ENCODE data around the gene ULK4. TPM values are rescaled to one million over a fixed set of nuclear protein-coding genes. Genes with fewer than 3 reads are reported as not detected.

Gene ULK4
- total and polyA plus RNA-seq, 9 of the 15 experiments (the other 6 are each of a cell fraction or from before 2014, with no cell fraction given) = 3.0 to 5.9 (median 3.5) TPM

GRCh38 chr3:41700155-41700554 lies 261.7 kb downstream of the ULK4 start (continued):
- TF ChIP-seq PRDM10 (IDR thresholded peaks at IDR 0.05; ENCODE audit: partially characterized antibody) = no peak
- peak; percentile 78; the same call in 1 of the 2 replicates for TF ChIP-seq MXI1 (IDR thresholded peaks at IDR 0.05; ENCODE audit: low read depth, low read length)
- peak; percentile 84 for TF ChIP-seq POLR2AphosphoS5 (IDR thresholded peaks at IDR 0.05; ENCODE audit: control insufficient read depth, insufficient read depth, low read depth, low read length)
- no peak for TF ChIP-seq HMBOX1 (IDR thresholded peaks at IDR 0.05)
- TF ChIP-seq TFE3 (CRISPR knock-in tag; IDR thresholded peaks at IDR 0.05) = no peak
- TF ChIP-seq NR1H2 (CRISPR knock-in tag; IDR thresholded peaks at IDR 0.05) = no peak
- no peak for TF ChIP-seq XRCC4 (IDR thresholded peaks at IDR 0.05; ENCODE audit: extremely low read depth, insufficient read depth, insufficient read length)
- TF ChIP-seq SMARCA4 (IDR thresholded peaks at IDR 0.05) = peak; percentile 93
- TF ChIP-seq ZMIZ1 (IDR thresholded peaks at IDR 0.05; ENCODE audit: low read depth in 2 of 2, low read length in 2 of 2) = peak in 1 of 2 experiments; percentile 74; a peak in 1 of 4 replicates
- no peak for TF ChIP-seq ZEB2 (IDR thresholded peaks at IDR 0.05)
- TF ChIP-seq MAFF (IDR thresholded peaks at IDR 0.05; ENCODE audit: low read length) = 0 out of 2 replicates have a peak, but pooled peaks have one; percentile 16
- TF ChIP-seq NFIC (IDR thresholded peaks at IDR 0.05) = peak; percentile 65; the same call in 1 of the 2 replicates
- TF ChIP-seq RCOR1 (IDR thresholded peaks at IDR 0.05; ENCODE audit: borderline replicate concordance in 1 of 2, low read depth in 2 of 2, low read length in 2 of 2) = peak in 1 of 2 experiments; percentile 48; a peak in 2 of 4 replicates
- TF ChIP-seq ZNF589 (CRISPR knock-in tag; IDR thresholded peaks at IDR 0.05; ENCODE audit: low read depth) = no peak
- no peak for TF ChIP-seq BRD4 (IDR thresholded peaks at IDR 0.05)
- TF ChIP-seq GTF2F1 (IDR thresholded peaks at IDR 0.05; ENCODE audit: low read depth, low read length) = no peak
- no peak for TF ChIP-seq RHOXF2B (CRISPR knock-in tag; conservative IDR thresholded peaks at IDR 0.05)
- TF ChIP-seq CBX5 (IDR thresholded peaks at IDR 0.05; ENCODE audit: borderline replicate concordance, low read depth) = no peak
- TF ChIP-seq JUNB (CRISPR knock-in tag; conservative IDR thresholded peaks at IDR 0.05) = no peak
- TF ChIP-seq ZNF707 (CRISPR knock-in tag; conservative IDR thresholded peaks at IDR 0.05) = no peak
- no peak for TF ChIP-seq ILF3 (IDR thresholded peaks at IDR 0.05; ENCODE audit: borderline replicate concordance)

All from K562 (cell line).